Ovary (tissue), 3 donors: ENCODE measurements around the gene GANAB.

ENCODE experiments used
- CTCF ChIP-seq, 3 donors: fragments of 450-650 bp in 2 of 3; fragments of 200-600 bp in 1 of 3; IDR thresholded peaks; one replicate each; pipeline versions ENCODE4 v1.5.1 to v1.8.0; 2016 to 2022; ENCODE audit warnings: antibody characterized with exemption in 3 of 3, mild to moderate bottlenecking in 1 of 3
- POLR2A ChIP-seq: fragments of 450-650 bp; IDR thresholded peaks from one replicate; pipeline ENCODE4 v1.6.1; 2017; ENCODE audit warnings: antibody characterized with exemption, mild to moderate bottlenecking, moderate library complexity
- donor health status: DM: no; HTN: no; CAD: no.

DNA sequence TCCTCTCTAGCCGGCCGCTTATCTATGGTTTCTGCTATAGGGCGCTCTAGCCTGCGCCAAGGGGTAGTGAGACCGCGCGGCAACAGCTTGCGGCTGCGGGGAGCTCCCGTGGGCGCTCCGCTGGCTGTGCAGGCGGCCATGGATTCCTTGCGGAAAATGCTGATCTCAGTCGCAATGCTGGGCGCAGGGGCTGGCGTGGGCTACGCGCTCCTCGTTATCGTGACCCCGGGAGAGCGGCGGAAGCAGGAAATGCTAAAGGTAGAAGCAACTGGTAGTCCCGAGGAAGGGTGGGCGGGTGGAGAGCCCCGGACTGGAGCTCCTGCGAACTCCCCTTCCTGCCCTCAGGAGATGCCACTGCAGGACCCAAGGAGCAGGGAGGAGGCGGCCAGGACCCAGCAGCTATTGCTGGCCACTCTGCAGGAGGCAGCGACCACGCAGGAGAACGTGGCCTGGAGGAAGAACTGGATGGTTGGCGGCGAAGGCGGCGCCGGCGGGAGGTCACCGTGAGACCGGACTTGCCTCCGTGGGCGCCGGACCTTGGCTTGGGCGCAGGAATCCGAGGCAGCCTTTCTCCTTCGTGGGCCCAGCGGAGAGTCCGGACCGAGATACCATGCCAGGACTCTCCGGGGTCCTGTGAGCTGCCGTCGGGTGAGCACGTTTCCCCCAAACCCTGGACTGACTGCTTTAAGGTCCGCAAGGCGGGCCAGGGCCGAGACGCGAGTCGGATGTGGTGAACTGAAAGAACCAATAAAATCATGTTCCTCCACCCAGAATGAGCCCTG lies 25.4 kb upstream of the GANAB start, which contains the start of the genes LBHD1 and UQCC3:
- TF ChIP-seq CTCF (IDR thresholded peaks at IDR 0.05) (no peak), POLR2A (peak; percentile 60)
